IMR-90 (cell line): ENCODE results near the gene CARF. TPM values are rescaled to one million over a fixed set of nuclear protein-coding genes. Genes with fewer than 3 reads are reported as not detected.
A peak's percentile ranks its signal among the peaks of the same experiment; 100 is the strongest.

ENCODE experiments used
- ATAC-seq: fragments of 200-7000 bp; cut with Tn5 transposase; 2 replicates; pipeline ENCODE4 v1.9.1; 2020; ENCODE audit warnings: low read depth, mild to moderate bottlenecking, moderate library complexity
- BruUV-seq: library from RNA; stranded (reverse); fragments of 400-500 nt; replicated peaks from 2 replicates; lab custom pipeline; 2021; lab: Mats Ljungman, UMichigan
- CTCF ChIA-PET: fragments of 300-600 bp; formaldehyde crosslinking; extraction: SDS; loops from one replicate; lab custom pipeline; 2021; ENCODE audit warnings: antibody characterized with exemption; lab: Yijun Ruan, JAX
- POLR2A ChIA-PET: fragments of 300-600 bp; sonication (Branson Sonifier 250); formaldehyde crosslinking; loops from one replicate; lab custom pipeline; 2022; ENCODE audit warnings: antibody characterized with exemption; ENCODE audit not compliant: unreplicated experiment; lab: Charles Lee
- DNase-seq: peaks from one replicate; pipeline ENCODE4 v3.0.0; 2013
- H2AFZ ChIP-seq: replicated peaks from 2 replicates; pipeline ENCODE3; 2013; ENCODE audit warnings: low read length, mild to moderate bottlenecking; ENCODE audit not compliant: poor library complexity
- H2AK5ac ChIP-seq: 2 replicates; pipeline ENCODE4 v1.6.1; 2013; ENCODE audit warnings: low read depth, low read length, inconsistent platforms
- H2AK9ac ChIP-seq: replicated peaks from 2 replicates; pipeline ENCODE3; 2013; ENCODE audit warnings: mild to moderate bottlenecking, low read depth, low read length, moderate library complexity; ENCODE audit not compliant: poor library complexity
- H2BK120ac ChIP-seq: 2 replicates; pipeline ENCODE4 v1.6.1; 2013; ENCODE audit warnings: low read depth, low read length, inconsistent platforms
- H2BK15ac ChIP-seq: 3 replicates; pipeline ENCODE4 v1.6.1; 2013; ENCODE audit warnings: low read depth, low read length, inconsistent platforms
- H2BK20ac ChIP-seq: 2 replicates; pipeline ENCODE4 v1.6.1; 2013; ENCODE audit warnings: low read depth, mild to moderate bottlenecking, inconsistent platforms, low read length, moderate library complexity
- H2BK5ac ChIP-seq: 2 replicates; pipeline ENCODE4 v1.6.1; 2013; ENCODE audit warnings: mild to moderate bottlenecking, low read depth, low read length, inconsistent platforms; ENCODE audit not compliant: poor library complexity, severe bottlenecking
- H3K14ac ChIP-seq: replicated peaks from 2 replicates; pipeline ENCODE4 v1.6.1; 2013; ENCODE audit warnings: low read depth, low read length, inconsistent platforms
- H3K18ac ChIP-seq: 2 replicates; pipeline ENCODE4 v1.6.1; 2013; ENCODE audit warnings: low read depth, low read length, control low read depth
- H3K23ac ChIP-seq: 2 replicates; pipeline ENCODE4 v1.6.1; 2013; ENCODE audit warnings: low read depth, low read length, inconsistent platforms
- H3K27ac ChIP-seq: 2 replicates; pipeline ENCODE4 v1.5.1; 2013; ENCODE audit warnings: mild to moderate bottlenecking, control low read depth, low read length; ENCODE audit not compliant: insufficient read depth
- H3K27me3 ChIP-seq: 2 replicates; pipeline ENCODE4 v1.6.1; 2013; ENCODE audit warnings: low read length; ENCODE audit not compliant: control insufficient read depth, insufficient read depth
- H3K36me3 ChIP-seq: 2 replicates; pipeline ENCODE4 v1.6.1; 2013; ENCODE audit warnings: low read length, mixed read lengths; ENCODE audit not compliant: control insufficient read depth, insufficient read depth
- H3K4ac ChIP-seq: 2 replicates; pipeline ENCODE4 v1.6.1; 2013; ENCODE audit warnings: low read depth, low read length, inconsistent platforms
- H3K4me1 ChIP-seq: 2 replicates; pipeline ENCODE4 v1.6.1; 2013; ENCODE audit warnings: low read length, mixed read lengths; ENCODE audit not compliant: control insufficient read depth, insufficient read depth
- H3K4me2 ChIP-seq: 2 replicates; pipeline ENCODE4 v1.6.1; 2013; ENCODE audit warnings: low read depth, mild to moderate bottlenecking, control low read depth, low read length, moderate library complexity
- H3K4me3 ChIP-seq: 2 replicates; pipeline ENCODE4 v1.5.1; 2013; ENCODE audit warnings: low read depth, mild to moderate bottlenecking, control low read depth, low read length, moderate library complexity; ENCODE audit not compliant: insufficient read depth
- H3K56ac ChIP-seq: 2 replicates; pipeline ENCODE4 v1.6.1; 2013; ENCODE audit warnings: low read length, inconsistent platforms; ENCODE audit not compliant: insufficient read depth; ENCODE audit errors: extremely low read depth
- H3K79me1 ChIP-seq, 2 experiments: 2 replicates each; pipeline ENCODE4 v1.6.1; 2013; ENCODE audit warnings: low read length in 2 of 2, inconsistent platforms in 1 of 2, low read depth in 1 of 2
- H3K9ac ChIP-seq: 2 replicates; pipeline ENCODE4 v1.6.1; 2013; ENCODE audit warnings: low read depth, low read length, control low read depth
- H3K9me1 ChIP-seq: 2 replicates; pipeline ENCODE4 v1.6.1; 2013; ENCODE audit warnings: low read length, inconsistent platforms; ENCODE audit not compliant: insufficient read depth
- H3K9me3 ChIP-seq: 2 replicates; pipeline ENCODE4 v1.6.1; 2013; ENCODE audit warnings: low read length; ENCODE audit not compliant: control insufficient read depth, insufficient read depth
- H4K20me1 ChIP-seq: 2 replicates; pipeline ENCODE4 v1.6.1; 2013; ENCODE audit warnings: low read length, inconsistent platforms; ENCODE audit not compliant: insufficient read depth
- H4K5ac ChIP-seq: 2 replicates; pipeline ENCODE4 v1.6.1; 2013; ENCODE audit warnings: mild to moderate bottlenecking, low read depth, low read length, control low read depth
- H4K8ac ChIP-seq, 2 experiments: 2 replicates each; pipeline ENCODE4 v1.6.1; 2013; ENCODE audit warnings: low read depth in 2 of 2, low read length in 2 of 2, control low read depth in 1 of 2, inconsistent platforms in 1 of 2
- H4K91ac ChIP-seq: 2 replicates; pipeline ENCODE4 v1.6.1; 2013; ENCODE audit warnings: low read depth, low read length, inconsistent platforms; ENCODE audit not compliant: insufficient read depth
- CHD1 ChIP-seq: IDR thresholded peaks from 2 replicates; pipeline ENCODE4 v1.6.1; 2012; ENCODE audit warnings: low read depth, low read length, improper control_type of control experiment
- NFE2L2 ChIP-seq: fragments of 150-350 bp; IDR thresholded peaks from 2 replicates; pipeline ENCODE4 v1.6.1; 2016; ENCODE audit warnings: low read depth, mild to moderate bottlenecking, low read length
- RAD21 ChIP-seq: IDR thresholded peaks from 2 replicates; pipeline ENCODE4 v1.6.1; 2012; ENCODE audit warnings: low read length, improper control_type of control experiment
- RCOR1 ChIP-seq: IDR thresholded peaks from 2 replicates; pipeline ENCODE4 v1.6.1; 2012; ENCODE audit warnings: mild to moderate bottlenecking, low read length, improper control_type of control experiment; ENCODE audit not compliant: insufficient replicate concordance
- WGBS, 2 experiments: methylation state at CpG; one replicate each; pipeline versions ENCODE4 v1.1.5 to v1.1.7; 2013; ENCODE audit warnings: missing lambda C conversion rate in 2 of 2; ENCODE audit not compliant: insufficient read length in 1 of 2; ENCODE audit errors: extremely low coverage in 2 of 2; 5-methylcytosine and 5-hydroxymethylcytosine counted together
- dilution Hi-C: fragments of 300-500 bp; cut with HindIII; formaldehyde crosslinking; loops from one replicate; pipeline ENCODE4 v1.14.3; 2018; ENCODE audit warnings: low sequenced_read_pairs; ENCODE audit not compliant: unreplicated experiment
- in situ Hi-C: fragments of 300-500 bp; cut with MboI; formaldehyde crosslinking; loops from 3 replicates; pipeline ENCODE4 v1.14.3; 2019; ENCODE audit warnings: low sequenced_read_pairs, inconsistent platforms, mixed read lengths
- intact Hi-C: fragments of 100-400 bp; cut with micrococcal nuclease; formaldehyde crosslinking; loops from 2 replicates; pipeline ENCODE4 v1.10.0; 2022
- polyA plus RNA-seq, 3 experiments: library from polyadenylated mRNA; depleted of rRNA; stranded (reverse); fragments of >200 nt; gene quantifications; 2 replicates each; pipeline ENCODE4 v1.2.3, GENCODE V29; 2012; ENCODE audit warnings: low replicate concordance in 1 of 3
- total RNA-seq: library from RNA; depleted of rRNA; stranded (reverse); fragments of >200 nt; gene quantifications from 2 replicates; pipeline ENCODE4 v1.2.3, GENCODE V29; 2012
- TF ChIP-seq, protein P1 (sequence below): conservative IDR thresholded peaks from 2 replicates; pipeline ENCODE4 v1.5.1; 2012; ENCODE audit warnings: mild to moderate bottlenecking, low read depth, low read length, improper control_type of control experiment
- TF ChIP-seq, protein P2 (sequence below): fragments of 150-350 bp; IDR thresholded peaks from 2 replicates; pipeline ENCODE4 v1.6.1; 2017; ENCODE audit warnings: mild to moderate bottlenecking, antibody characterized with exemption, low read length, low read depth

The CARF gene
- total and polyA plus RNA-seq, 2 of the 4 experiments (the other 2 are of a cell fraction): 2.4 to 5.6 TPM

DNA sequence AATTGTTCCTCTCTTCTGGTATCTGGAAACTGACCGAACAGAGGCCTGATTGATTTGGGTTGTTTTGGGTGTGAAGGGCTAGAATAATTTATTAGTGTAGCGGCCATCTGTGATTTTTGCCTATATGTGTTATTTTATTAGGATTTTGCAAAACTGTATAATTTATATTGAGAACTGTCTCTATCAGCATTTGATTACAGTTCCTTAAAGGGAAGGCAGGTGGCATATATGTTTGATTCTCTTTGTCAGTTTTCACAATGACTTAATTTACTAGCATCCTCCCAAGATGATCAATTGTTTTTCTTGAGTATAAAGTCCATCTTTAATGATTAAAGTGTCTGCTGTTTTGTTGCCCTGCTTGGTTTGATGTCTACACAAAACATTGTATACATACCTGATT is 107.1 kb downstream of the CARF start:
- H2AFZ ChIP-seq: no peak overlapping the region
- H3K36me3 ChIP-seq: no peaks in the 10 kb centered on the region; the same call in 1 of the 2 replicates
- TF ChIP-seq, protein P1, sequence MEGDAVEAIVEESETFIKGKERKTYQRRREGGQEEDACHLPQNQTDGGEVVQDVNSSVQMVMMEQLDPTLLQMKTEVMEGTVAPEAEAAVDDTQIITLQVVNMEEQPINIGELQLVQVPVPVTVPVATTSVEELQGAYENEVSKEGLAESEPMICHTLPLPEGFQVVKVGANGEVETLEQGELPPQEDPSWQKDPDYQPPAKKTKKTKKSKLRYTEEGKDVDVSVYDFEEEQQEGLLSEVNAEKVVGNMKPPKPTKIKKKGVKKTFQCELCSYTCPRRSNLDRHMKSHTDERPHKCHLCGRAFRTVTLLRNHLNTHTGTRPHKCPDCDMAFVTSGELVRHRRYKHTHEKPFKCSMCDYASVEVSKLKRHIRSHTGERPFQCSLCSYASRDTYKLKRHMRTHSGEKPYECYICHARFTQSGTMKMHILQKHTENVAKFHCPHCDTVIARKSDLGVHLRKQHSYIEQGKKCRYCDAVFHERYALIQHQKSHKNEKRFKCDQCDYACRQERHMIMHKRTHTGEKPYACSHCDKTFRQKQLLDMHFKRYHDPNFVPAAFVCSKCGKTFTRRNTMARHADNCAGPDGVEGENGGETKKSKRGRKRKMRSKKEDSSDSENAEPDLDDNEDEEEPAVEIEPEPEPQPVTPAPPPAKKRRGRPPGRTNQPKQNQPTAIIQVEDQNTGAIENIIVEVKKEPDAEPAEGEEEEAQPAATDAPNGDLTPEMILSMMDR: 0 out of 2 replicates have a peak, but pooled peaks have one; percentile 11
- TF ChIP-seq RCOR1 (no peak), CHD1 (no peak), NFE2L2 (no peak), RAD21 (no peak)
- TF ChIP-seq, protein P2, sequence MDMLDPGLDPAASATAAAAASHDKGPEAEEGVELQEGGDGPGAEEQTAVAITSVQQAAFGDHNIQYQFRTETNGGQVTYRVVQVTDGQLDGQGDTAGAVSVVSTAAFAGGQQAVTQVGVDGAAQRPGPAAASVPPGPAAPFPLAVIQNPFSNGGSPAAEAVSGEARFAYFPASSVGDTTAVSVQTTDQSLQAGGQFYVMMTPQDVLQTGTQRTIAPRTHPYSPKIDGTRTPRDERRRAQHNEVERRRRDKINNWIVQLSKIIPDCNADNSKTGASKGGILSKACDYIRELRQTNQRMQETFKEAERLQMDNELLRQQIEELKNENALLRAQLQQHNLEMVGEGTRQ: no peak
- no peak overlapping the region for H3K9ac ChIP-seq
- no peak overlapping the region for H3K18ac ChIP-seq
- H4K8ac ChIP-seq: no peak overlapping the region
- no peak overlapping the region for H3K23ac ChIP-seq
- H2BK5ac ChIP-seq: no peak overlapping the region
- BruUV-seq: TSS peak; percentile 9
- in situ Hi-C loops: no loop called here
- DNase-seq: no peak
- no peak overlapping the region for H3K14ac ChIP-seq
- ATAC-seq: no peak
- dilution Hi-C loops: no loop called here
- no peak overlapping the region for H4K5ac ChIP-seq
- no peak overlapping the region for H2BK15ac ChIP-seq
- intact Hi-C loops: loop anchor here (5.0 kb wide), 1 partner anchor 102 kb away; no protein-coding TSS in a partner anchor
- peak overlapping the region; percentile 15; the same call in 1 of the 2 replicates for H3K4me3 ChIP-seq
- H3K56ac ChIP-seq: no peak overlapping the region
- ChIA-PET CTCF (no interaction called here), POLR2A (no interaction called here)
- no peaks in the 10 kb centered on the region for H3K27me3 ChIP-seq
- no peak overlapping the region for H2BK120ac ChIP-seq
- H4K91ac ChIP-seq: no peak overlapping the region
- no peak overlapping the region for H2BK20ac ChIP-seq
- H3K4me2 ChIP-seq: peak overlapping the region; percentile 86
- H2AK5ac ChIP-seq: no peak overlapping the region
- H3K27ac ChIP-seq: no peak overlapping the region
- WGBS, 2 experiments: no CpG with 5 or more reads among the region's 2 CpGs
- no peaks in the 10 kb centered on the region for H3K9me3 ChIP-seq
- H4K20me1 ChIP-seq: peaks cover 9% of the 10 kb centered on the region; the same call in 1 of the 2 replicates
- 0 out of 2 replicates have a peak, but pooled peaks cover 3% of the 10 kb centered on the region for H3K9me1 ChIP-seq
- peaks cover 4% of the 10 kb centered on the region for H3K4me1 ChIP-seq
- H3K4ac ChIP-seq: no peak overlapping the region
- H3K79me1 ChIP-seq: peaks cover 8 to 40% of the 10 kb centered on the region in 2 experiments
- H2AK9ac ChIP-seq: no peak overlapping the region
